ENCODE data around the gene FNDC3B. TPM values are rescaled to one million over a fixed set of nuclear protein-coding genes. Genes with fewer than 3 reads are reported as not detected.

The FNDC3B gene
- total RNA-seq, 1 donor from 2014 or later: 29.5 TPM

- H3K27ac ChIP-seq: no peak overlapping the region
- no peak overlapping the region for H3K4me2 ChIP-seq
- Mint-ChIP-seq H3K4me3 (no peak overlapping the region), H3K27ac (no peak overlapping the region), H3K36me3 (peaks cover 9% of the 10 kb centered on the region), H3K27me3 (ENCODE audit: insufficient read depth, low read depth) (no peaks in the 10 kb centered on the region), H3K9me3 (no peaks in the 10 kb centered on the region), H3K4me1 (peaks cover 38% of the 10 kb centered on the region)
- TF ChIP-seq EZH2phosphoT487 (IDR thresholded peaks at IDR 0.05): no peak
- no peak for TF ChIP-seq EZH2 (IDR thresholded peaks at IDR 0.05)
- no peak for TF ChIP-seq CTCF (IDR thresholded peaks at IDR 0.05)
- H3K4me1 ChIP-seq: peaks cover 16% of the 10 kb centered on the region
- no peaks in the 10 kb centered on the region for H3K9me3 ChIP-seq (ENCODE audit: low read depth)
- no peak overlapping the region for H2AFZ ChIP-seq (replicated peaks)
- H4K20me1 ChIP-seq (ENCODE audit: low read depth): peaks cover 33% of the 10 kb centered on the region
- H3F3A ChIP-seq (ENCODE audit: low read depth): peaks cover 5% of the 10 kb centered on the region
- H3K36me3 ChIP-seq: no peaks in the 10 kb centered on the region
- no peak overlapping the region for H3K4me3 ChIP-seq
- H3K79me2 ChIP-seq (ENCODE audit: low read depth): peaks cover 67% of the 10 kb centered on the region
- DNase-seq (ENCODE audit: low spot score): no peak
- H3K27me3 ChIP-seq: no peaks in the 10 kb centered on the region
- no peak overlapping the region for H3K9ac ChIP-seq
These were observed 126.9 kb downstream of the FNDC3B start for GRCh38 chr3:172166261-172166660.

- no peaks in the 10 kb centered on the region for H3K27me3 Mint-ChIP-seq (ENCODE audit: insufficient read depth, low read depth)
- H3K4me3 ChIP-seq: no peak overlapping the region
- H3K27me3 ChIP-seq: no peaks in the 10 kb centered on the region
- no peak overlapping the region for H3K27ac Mint-ChIP-seq
- no peak overlapping the region for H2AFZ ChIP-seq (replicated peaks)
- H3K4me3 Mint-ChIP-seq: no peak overlapping the region
- peaks cover 68% of the 10 kb centered on the region for H3K79me2 ChIP-seq (ENCODE audit: low read depth)
- H3K4me1 Mint-ChIP-seq: peaks cover 40% of the 10 kb centered on the region
- peaks cover 5% of the 10 kb centered on the region for H3F3A ChIP-seq (ENCODE audit: low read depth)
- peaks cover 33% of the 10 kb centered on the region for H4K20me1 ChIP-seq (ENCODE audit: low read depth)
- peaks cover 22% of the 10 kb centered on the region for H3K4me1 ChIP-seq
- H3K9me3 ChIP-seq (ENCODE audit: low read depth): no peaks in the 10 kb centered on the region
- DNase-seq (ENCODE audit: low spot score): no peak
- no peaks in the 10 kb centered on the region for H3K36me3 ChIP-seq
- H3K9me3 Mint-ChIP-seq: no peaks in the 10 kb centered on the region
- H3K36me3 Mint-ChIP-seq: peaks cover 9% of the 10 kb centered on the region
- H3K27ac ChIP-seq: no peak overlapping the region
- TF ChIP-seq CTCF (IDR thresholded peaks at IDR 0.05) (no peak), EZH2phosphoT487 (IDR thresholded peaks at IDR 0.05) (no peak), EZH2 (IDR thresholded peaks at IDR 0.05) (no peak)
- no peak overlapping the region for H3K4me2 ChIP-seq
- H3K9ac ChIP-seq: no peak overlapping the region
These were observed 127.5 kb downstream of the FNDC3B start for GRCh38 chr3:172166890-172167289.

GRCh38 chr3:172167892-172168648 lies 128.7 kb downstream of the FNDC3B start:
- Mint-ChIP-seq H3K36me3 (peaks cover 6% of the 10 kb centered on the region), H3K27ac (peak overlapping the region; percentile 8), H3K4me1 (peaks cover 47% of the 10 kb centered on the region), H3K27me3 (ENCODE audit: insufficient read depth, low read depth) (no peaks in the 10 kb centered on the region), H3K4me3 (no peak overlapping the region), H3K9me3 (no peaks in the 10 kb centered on the region)
- Histone ChIP-seq H3K4me3 (no peak overlapping the region), H4K20me1 (ENCODE audit: low read depth) (peaks cover 33% of the 10 kb centered on the region), H3K27ac (no peak overlapping the region), H3K79me2 (ENCODE audit: low read depth) (peaks cover 56% of the 10 kb centered on the region), H3K27me3 (no peaks in the 10 kb centered on the region), H3K9me3 (ENCODE audit: low read depth) (no peaks in the 10 kb centered on the region), H3K4me2 (no peak overlapping the region), H3K9ac (no peak overlapping the region), H2AFZ (replicated peaks) (no peak overlapping the region), H3K36me3 (no peaks in the 10 kb centered on the region), H3F3A (ENCODE audit: low read depth) (peaks cover 5% of the 10 kb centered on the region), H3K4me1 (peaks cover 22% of the 10 kb centered on the region)
- TF ChIP-seq EZH2phosphoT487 (IDR thresholded peaks at IDR 0.05) (no peak), EZH2 (IDR thresholded peaks at IDR 0.05) (no peak), CTCF (IDR thresholded peaks at IDR 0.05) (no peak)
- no peak for DNase-seq (ENCODE audit: low spot score)

Data from neural progenitor cell (in vitro differentiated cells).